Left renal pelvis (tissue), 4 donors: Measurements from ENCODE around the gene MYH9. TPM values are rescaled to one million over a fixed set of nuclear protein-coding genes. Genes with fewer than 3 reads are reported as not detected.
"Not testable (repeated sequence)": the region's sequence is repeated elsewhere in the genome, so short reads cannot be mapped to it uniquely, and the experiment has no call there.

Experiments used
- DNase-seq, 4 donors: peaks; one replicate each; pipeline ENCODE4 v3.0.0-alpha.2; 2013; ENCODE audit warnings: low read depth in 4 of 4, low spot score in 3 of 4
- polyA plus RNA-seq, 4 donors: library from polyadenylated mRNA; unstranded; fragments of 120-200 nt; gene quantifications; one replicate each; pipeline ENCODE4 v1.2.1, GENCODE V29; 2013; ENCODE audit not compliant: insufficient read length in 4 of 4

Gene MYH9
- polyA plus RNA-seq, 4 donors, result 131 to 293 (median 286) TPM

GRCh38 chr22:36256478-36256877, 131.3 kb downstream of the MYH9 start:
- no peak for DNase-seq

GRCh38 chr22:36255572-36255971, 132.2 kb downstream of the MYH9 start:
- not testable (repeated sequence) for DNase-seq

DNA sequence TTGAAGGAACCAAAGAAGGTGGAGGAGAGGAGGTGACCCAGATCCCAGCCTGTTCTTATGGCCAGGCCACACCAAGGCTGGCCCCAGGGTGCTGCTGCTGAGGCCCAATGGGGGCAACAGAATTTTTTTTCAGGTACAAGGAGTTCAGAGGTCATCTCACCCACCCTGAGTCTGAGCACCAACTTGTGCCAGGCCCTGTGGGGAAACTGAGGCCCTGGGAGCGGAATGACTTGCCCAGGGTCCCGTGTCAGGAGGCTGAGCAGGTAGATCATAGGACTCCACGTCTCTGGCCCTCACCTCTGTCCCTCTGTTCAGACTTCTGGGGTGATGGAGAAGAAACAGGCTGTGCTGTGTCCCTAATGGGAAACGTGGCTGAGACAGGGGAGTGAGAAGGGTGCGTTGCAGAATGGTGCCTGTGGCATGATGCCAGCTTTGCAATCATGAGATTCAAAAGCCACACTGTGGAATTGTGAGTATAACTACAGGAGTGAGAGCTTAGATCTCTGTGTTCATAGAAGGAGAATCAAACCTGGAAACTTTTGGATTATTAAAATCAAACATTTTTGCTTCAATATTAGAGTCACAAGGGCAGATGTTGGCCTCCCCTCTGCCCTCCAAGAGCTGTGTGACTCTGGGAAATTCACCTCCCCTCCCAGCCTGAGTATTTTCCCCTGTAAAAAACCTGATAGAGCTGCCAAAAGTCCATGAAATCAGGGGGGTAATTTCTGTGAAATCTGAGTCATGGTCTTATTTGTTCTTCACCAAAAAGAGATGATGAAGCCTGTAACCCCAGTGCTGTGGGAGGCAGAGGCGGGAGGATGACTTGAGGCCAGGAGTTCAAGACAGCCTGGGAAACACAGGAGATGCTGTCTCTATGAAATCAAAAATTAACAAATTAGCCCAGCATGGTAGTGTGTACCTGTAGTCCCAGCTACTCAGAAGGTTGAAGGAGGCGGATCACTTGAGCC, 134.0 kb downstream of the MYH9 start:
- no peak for DNase-seq

- no peak for DNase-seq
Observed at GRCh38 chr22:36252754-36253522, 134.8 kb downstream of the MYH9 start, which contains the start of gene APOL1. Gene APOL1, plus strand, starts transcription at chr22:36253133. Its CDS starts 1,823 bp downstream, at chr22:36254956.

DNA sequence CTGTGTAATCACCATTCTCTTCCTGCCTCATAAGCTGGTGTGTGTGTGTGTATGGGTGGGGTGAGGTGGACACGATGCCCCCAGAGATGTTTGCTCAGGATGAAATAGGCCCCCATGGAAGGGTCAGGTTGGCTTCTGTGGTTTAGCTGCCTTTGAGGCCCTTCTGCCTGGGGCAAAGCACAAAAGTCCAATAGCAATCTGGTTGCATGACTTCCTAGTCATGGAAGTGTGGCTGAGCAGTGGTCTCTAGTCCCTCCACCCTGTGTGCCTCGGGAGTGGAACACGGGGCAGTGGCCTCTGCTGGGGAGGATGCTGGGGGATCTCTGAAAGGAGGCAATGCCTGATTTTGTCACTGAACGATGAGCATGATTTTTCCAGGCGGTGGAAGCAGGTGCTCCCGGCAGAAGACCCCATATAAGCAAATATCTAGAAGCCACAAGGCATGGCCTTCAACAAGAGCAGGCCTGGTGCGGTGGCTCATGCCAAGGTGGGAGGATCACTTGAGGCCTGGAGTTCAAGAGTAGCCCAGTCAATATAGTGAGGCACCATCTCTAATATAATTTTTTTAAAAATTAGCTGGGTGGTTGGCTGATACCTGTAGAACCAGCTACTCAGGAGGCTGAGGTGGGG, 135.7 kb downstream of the MYH9 start:
- DNase-seq, result not testable (repeated sequence)

DNA sequence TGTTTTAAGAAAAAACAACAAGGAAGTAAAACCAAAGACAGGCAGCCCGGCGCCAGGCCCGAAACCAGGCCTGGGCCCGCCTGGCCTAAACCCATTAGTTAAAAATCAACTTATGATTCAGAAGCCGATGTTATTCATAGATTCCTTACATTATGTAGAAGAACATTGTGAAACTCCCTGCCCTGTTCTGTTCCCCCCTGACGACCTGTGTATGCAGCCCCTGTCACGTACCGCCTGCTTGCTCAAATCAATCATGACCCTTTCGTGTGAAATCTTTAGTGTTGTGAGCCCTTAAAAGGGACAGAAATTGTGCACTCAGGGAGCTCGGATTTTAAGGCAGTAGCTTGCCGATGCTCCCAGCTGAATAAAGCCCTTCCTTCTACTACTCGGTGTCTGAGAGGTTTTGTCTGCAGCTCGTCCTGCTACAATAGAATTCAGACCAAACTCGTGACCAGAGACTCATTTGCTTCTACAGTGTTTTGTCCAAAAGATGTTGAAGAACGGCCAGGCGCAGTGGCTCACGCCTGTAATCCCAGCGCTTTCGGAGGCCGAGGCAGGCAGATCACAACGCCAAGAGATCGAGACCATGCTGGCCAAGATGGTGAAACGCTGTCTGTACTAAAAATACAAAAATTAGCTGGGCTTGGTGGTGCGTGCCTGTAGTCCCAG, 137.3 kb downstream of the MYH9 start:
- not testable (repeated sequence) for DNase-seq

DNA sequence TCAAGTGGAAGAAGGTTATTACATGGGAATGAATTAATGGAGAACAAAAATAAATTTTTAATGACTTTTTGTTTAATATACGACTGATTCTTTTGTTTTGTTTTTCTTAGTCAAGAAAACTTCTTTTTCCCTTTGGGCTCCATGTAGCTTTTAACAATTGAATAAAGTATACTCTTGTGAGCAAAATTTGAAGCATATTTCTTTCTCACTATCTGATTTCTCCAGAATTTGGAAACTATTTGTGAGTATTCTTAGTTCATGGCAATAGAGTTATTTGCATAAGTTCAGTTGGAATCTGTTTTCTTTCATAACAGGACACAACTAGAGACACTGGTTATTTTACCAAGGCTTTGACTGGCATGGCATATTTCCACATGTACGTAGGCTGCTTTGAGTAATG, 138.6 kb downstream of the MYH9 start:
- DNase-seq, result no peak

DNA sequence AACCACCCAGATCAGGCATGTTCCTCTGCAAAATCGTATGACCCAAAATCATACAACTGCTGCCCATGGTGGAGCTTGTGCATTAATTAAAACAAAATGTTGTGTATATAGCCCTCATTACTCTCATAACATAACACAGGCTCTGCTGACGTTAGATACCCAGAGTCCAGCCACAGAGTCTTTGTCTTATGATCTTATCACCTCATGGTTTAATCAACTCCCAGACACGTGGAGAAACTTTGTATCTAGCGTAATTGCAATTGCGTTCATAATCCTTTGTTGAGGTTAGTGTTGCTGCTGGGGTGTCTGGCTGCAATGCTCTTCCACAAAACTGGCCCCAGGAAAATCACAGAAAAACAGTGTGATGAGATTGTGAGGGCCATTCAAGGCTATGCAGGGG, 139.8 kb downstream of the MYH9 start:
- DNase-seq, result no peak

GRCh38 chr22:36246718-36247117, 141.0 kb downstream of the MYH9 start:
- no peak for DNase-seq

DNA sequence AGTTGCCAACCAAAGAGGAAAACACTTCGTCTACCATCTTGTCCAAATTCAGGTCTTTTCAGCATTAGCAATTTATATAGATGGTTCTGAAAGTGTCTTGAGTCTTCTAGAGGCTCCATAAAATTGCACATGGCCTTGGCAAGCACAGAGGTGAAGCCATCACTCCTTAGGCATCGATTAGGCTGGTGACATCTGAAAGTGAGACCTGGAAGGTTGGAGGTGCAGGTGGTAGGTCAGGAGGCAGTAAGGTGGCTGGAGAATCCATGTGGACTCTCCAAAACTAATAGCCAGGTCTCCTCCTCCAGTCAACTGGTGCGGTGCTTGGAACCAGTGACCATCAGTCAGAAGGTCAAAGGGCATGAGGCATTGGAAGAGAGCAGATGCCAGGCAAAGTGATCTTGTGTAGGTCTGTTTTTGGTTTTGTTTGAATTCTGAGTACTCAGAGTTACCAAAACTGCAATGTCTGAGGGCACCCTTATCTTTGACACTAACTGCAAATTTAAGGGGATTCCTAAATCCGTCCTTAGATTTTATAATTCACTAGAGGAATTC, 141.9 kb downstream of the MYH9 start:
- no peak for DNase-seq

- no peak for DNase-seq
Observed at GRCh38 chr22:36244522-36245391, 143.0 kb downstream of the MYH9 start.

DNA sequence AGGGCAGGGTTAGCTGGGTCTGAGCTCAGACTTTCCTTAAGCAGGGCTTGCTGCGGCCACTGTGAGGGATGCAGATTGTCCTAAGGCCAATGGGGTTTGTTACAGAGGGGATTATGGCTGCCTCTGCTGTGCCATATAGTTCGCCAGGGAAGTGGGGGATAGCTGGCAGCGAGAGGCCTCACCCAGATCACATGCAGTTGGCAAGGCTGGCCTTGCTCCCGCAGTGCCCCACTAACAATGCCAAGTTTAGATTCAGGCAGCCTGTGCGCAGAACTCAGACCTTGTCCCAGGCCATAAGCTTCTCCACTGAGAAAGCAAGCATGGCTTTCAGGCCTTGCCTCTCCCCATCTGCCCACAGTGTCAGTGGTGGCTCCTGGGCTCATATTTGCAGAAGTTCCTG, 143.8 kb downstream of the MYH9 start:
- DNase-seq, result no peak

DNA sequence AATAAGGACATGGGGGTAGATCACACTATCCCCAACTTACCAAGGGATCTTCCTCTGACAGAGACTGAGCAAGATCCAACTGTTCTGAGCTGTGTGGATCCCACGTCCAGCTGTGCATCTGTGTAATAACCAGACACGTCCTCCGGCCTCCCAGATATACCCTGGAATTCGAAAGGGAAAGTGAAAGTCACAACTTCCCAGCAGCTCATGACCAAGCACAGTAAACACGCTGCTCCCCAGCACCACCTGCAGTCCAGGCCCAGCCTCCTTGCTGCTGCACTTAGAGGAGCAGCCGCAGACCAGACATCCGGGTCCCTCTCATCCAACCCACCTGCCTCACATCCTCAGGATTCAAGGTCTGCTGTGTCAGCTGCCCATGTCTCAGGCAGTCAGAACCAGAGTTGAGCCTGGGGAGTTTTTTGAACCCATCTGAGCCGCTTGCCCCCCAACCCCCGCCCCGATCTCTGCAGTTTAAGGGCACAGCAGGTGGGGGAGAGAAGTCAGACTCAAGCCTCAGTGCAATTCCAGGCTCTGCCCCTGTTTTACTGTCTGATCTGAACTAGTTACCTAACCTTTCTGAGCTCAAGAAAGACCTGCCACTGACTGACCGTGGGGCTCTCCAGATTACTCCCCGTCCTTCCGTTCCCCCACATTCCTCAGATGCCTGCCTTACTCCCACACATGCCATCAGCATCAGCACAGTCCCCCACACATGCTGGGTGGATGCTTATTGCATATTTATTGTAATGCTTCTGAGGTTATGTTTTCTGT, 148.2 kb downstream of the MYH9 start, which contains the start of gene APOL2:
Gene APOL2, minus strand, starts transcription at position 127 of the 771 bp plus-strand sequence. CDS start 6,365 bp downstream, outside the sequence.
- DNase-seq, result peak; percentile 74 to 89 (median 82)

DNA sequence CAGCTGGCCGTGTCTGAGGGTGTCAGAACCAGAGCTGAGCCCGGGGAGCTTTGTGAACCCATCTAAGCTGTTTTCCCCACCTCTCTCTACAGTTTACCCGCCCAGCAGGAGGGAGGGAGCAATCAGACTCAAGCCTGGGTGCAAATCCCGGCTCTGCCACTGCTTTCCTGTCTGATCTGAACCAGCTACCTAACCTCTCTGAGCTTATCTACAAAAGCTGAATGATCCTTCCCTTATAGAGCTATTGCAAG, 148.7 kb downstream of the MYH9 start:
- DNase-seq, result no peak

DNA sequence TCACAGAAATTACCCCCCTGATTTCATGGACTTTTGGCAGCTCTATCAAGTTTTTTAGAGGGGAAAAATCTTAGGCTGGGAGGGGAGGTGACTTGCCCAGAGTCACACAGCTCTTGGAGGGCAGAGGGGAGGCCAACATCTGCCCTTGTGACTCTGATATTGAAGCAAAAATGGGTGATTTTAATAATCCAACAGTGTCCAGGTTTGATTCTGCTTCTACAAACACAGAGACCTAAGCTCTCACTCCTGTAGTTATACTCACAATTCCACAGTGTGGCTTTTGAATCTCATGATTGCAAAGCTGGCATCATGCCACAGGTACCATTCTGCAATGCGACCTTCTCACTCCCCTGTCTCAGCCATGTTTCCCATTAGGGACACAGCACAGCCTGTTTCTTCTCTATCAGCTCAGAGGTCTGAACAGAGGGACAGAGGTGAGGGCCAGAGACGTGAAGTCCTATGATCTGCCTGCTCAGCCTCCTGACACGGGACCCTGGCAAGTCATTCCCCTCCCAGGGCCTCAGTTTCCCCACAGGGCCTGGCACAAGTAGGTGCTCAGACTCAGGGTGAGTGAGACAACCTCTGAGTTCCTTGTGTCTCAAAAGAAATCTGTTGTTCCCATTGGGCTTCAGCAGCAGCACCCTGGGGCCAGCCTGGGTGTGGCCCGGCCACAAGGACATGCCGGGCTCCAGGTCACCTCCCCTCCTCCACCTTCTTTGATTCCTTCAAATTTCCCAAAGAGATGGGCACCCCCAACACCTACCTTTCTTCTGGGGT, 149.2 kb downstream of the MYH9 start:
- no peak for DNase-seq

- no peak for DNase-seq
Observed at GRCh38 chr22:36237462-36238372, 150.1 kb downstream of the MYH9 start.
